ENCODE results near the gene APBA1. TPM values are rescaled to one million over a fixed set of nuclear protein-coding genes. Genes with fewer than 3 reads are reported as not detected.

The APBA1 gene
- total RNA-seq, 1 experiment from 2014 or later, result 1.8 TPM

DNA sequence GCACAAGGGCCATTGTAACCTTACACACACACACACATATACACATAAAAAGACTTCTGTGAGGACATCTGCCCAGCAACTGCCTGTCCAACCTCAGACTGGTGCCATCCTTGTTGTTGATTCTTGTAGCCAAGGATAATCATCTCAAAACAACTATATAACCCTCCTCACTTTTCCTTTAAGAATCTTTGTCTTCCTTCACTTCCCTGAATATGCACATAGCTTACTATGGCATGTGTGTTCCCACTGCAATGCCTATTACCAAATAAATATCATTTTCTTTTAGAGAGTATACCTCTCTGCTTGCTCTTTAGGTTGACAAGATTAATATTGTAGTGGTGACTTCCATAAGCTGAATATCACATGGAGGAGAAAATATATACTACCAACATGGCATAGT is 55.2 kb downstream of the APBA1 start:
- H3K4ac ChIP-seq (ENCODE audit: low read depth, low read length), result no peak overlapping the region
- H3K27ac ChIP-seq (ENCODE audit: insufficient read length, low read depth, low read length), result no peak overlapping the region
- no peaks in the 10 kb centered on the region for H3K79me1 ChIP-seq (ENCODE audit: insufficient read depth, low read depth, low read length, poor library complexity, severe bottlenecking)
- H3K9me3 ChIP-seq (ENCODE audit: control insufficient read depth, low read depth, low read length), result no peaks in the 10 kb centered on the region
- H2AK5ac ChIP-seq (ENCODE audit: insufficient read length, low read length), result no peak overlapping the region
- H2BK5ac ChIP-seq (ENCODE audit: insufficient read length, low read length), result no peak overlapping the region
- H2BK120ac ChIP-seq (ENCODE audit: low read depth, low read length, poor library complexity, severe bottlenecking), result no peak overlapping the region
- Mint-ChIP-seq H3K36me3 (ENCODE audit: insufficient read depth in 1 of 3, low read depth in 3 of 3) (no peaks in the 10 kb centered on the region), H3K4me1 (peaks cover 0 to 6% of the 10 kb centered on the region in 2 experiments; a peak in 1 of 4 replicates), H3K9me3 (no peaks in the 10 kb centered on the region), H3K27me3 (ENCODE audit: low read depth) (no peaks in the 10 kb centered on the region), H3K27ac (no peak overlapping the region; a peak in 1 of 7 replicates), H3K4me3 (no peak overlapping the region)
- H3K23ac ChIP-seq (ENCODE audit: insufficient read length, low read depth, low read length), result no peak overlapping the region
- no peak overlapping the region for H3T11ph ChIP-seq (ENCODE audit: low read length)
- H3K4me2 ChIP-seq (ENCODE audit: insufficient read depth, insufficient read length, low read length), result no peak overlapping the region
- H3K56ac ChIP-seq (ENCODE audit: insufficient read length, low read depth, low read length), result no peak overlapping the region
- H4K8ac ChIP-seq (replicated peaks; ENCODE audit: insufficient read length, low read depth, low read length), result no peak overlapping the region
- H3K14ac ChIP-seq (ENCODE audit: insufficient read depth, low read length), result no peak overlapping the region
- H2BK20ac ChIP-seq (ENCODE audit: low read depth, low read length, poor library complexity, severe bottlenecking), result no peak overlapping the region
- H2BK15ac ChIP-seq (ENCODE audit: low read depth, low read length), result no peak overlapping the region
- no peaks in the 10 kb centered on the region for H4K20me1 ChIP-seq (ENCODE audit: control insufficient read depth, insufficient read depth, insufficient read length)
- H4K5ac ChIP-seq (ENCODE audit: insufficient read length, low read depth, low read length), result no peak overlapping the region
- no peak overlapping the region for H3K18ac ChIP-seq (ENCODE audit: insufficient read length, low read depth, low read length)
- H3K4me1 ChIP-seq (ENCODE audit: insufficient read depth, low read length), result no peaks in the 10 kb centered on the region
- DNase-seq, result no peak
- no peaks in the 10 kb centered on the region for H3K27me3 ChIP-seq (ENCODE audit: insufficient read depth, low read length)
- H2AFZ ChIP-seq (ENCODE audit: low read length), result no peak overlapping the region
- H3K9ac ChIP-seq (ENCODE audit: extremely low read depth, insufficient read length, low read length), result no peak overlapping the region
- no peak overlapping the region for H4K91ac ChIP-seq (ENCODE audit: insufficient read length, low read depth, low read length)
- no peak overlapping the region for H2BK12ac ChIP-seq (ENCODE audit: insufficient read length, low read depth, low read length)
- no peaks in the 10 kb centered on the region for H3K23me2 ChIP-seq (ENCODE audit: insufficient read length, low read depth, low read length, poor library complexity, severe bottlenecking)
- H3K79me2 ChIP-seq (ENCODE audit: insufficient read depth, low read length), result no peaks in the 10 kb centered on the region
- TF ChIP-seq, protein P1, sequence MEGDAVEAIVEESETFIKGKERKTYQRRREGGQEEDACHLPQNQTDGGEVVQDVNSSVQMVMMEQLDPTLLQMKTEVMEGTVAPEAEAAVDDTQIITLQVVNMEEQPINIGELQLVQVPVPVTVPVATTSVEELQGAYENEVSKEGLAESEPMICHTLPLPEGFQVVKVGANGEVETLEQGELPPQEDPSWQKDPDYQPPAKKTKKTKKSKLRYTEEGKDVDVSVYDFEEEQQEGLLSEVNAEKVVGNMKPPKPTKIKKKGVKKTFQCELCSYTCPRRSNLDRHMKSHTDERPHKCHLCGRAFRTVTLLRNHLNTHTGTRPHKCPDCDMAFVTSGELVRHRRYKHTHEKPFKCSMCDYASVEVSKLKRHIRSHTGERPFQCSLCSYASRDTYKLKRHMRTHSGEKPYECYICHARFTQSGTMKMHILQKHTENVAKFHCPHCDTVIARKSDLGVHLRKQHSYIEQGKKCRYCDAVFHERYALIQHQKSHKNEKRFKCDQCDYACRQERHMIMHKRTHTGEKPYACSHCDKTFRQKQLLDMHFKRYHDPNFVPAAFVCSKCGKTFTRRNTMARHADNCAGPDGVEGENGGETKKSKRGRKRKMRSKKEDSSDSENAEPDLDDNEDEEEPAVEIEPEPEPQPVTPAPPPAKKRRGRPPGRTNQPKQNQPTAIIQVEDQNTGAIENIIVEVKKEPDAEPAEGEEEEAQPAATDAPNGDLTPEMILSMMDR (conservative IDR thresholded peaks at IDR 0.05), result no peak

Measured in H9 (cell line).